GM21390 (cell line): ENCODE data around the gene PTPDC1.

Experiments used
- ATAC-seq: cut with Tn5 transposase; IDR thresholded peaks from one replicate; pipeline ENCODE4 v1.9.1; 2021; ENCODE audit not compliant: unreplicated experiment

PTPDC1 gene

DNA sequence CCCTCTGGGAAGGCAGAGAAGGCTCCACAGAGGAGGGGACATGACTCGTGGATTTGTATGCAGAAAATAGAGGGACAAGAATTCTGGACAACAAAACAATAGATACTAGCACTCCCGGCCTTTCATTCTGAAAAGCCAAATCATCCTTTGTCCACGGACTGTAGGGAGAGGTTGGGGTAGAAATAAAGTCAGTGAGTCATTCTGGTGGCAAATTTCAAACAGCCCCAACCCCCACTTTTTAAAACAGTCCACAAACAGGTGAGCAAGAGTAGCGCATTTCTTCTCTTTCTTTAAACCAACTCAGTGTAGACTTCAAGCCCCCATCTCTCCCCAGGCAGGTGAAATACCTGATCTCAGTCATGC, 56.1 kb downstream of the PTPDC1 start:
- no peak for ATAC-seq

DNA sequence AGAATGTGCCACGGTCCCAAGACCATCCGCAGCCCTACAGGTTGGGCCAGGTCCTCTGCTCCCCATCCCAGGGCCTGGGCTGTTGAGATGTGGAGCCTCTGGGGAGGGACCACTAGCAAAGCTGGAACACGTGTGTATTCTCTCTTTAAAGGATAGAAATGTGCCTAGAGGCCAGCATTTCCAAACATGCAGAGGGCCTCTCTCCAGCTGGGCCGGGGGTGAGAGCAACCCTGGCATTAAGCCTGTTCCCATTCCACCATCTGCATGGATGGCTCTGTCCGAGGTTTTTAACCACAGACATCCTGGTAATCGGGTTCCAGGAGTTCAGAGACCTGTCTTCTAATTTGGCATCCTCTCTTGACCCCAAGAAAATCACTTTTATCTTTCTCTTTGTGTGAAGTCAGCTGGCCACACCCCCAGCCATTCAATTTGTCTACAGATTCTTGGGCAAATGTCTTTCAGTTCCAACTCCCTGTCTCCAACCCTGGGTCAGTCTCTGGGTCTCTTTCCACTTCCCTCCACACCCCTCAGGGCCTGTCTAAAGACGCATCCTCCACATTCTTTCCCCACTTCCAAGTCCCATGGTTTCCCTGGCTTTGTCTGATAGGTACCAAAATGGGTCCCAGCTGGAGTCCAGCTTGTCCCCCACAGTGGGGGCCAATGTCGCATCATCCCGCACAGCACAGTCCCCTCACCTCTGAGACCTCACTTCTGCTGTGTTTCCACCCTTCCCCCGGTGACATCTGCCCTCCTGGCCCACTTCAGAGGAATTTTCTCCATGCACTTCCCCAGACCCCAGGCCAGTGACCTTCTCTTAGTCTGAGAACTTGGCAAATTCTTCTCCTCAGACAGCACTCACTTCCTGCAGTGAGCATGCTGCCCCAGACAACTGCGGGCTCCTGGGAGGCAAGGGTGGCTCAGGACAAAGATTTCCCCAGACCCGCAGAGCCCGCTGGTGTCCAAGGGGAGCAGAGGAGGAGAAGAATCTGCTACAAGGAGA, 56.8 kb downstream of the PTPDC1 start:
- ATAC-seq, result no peak

DNA sequence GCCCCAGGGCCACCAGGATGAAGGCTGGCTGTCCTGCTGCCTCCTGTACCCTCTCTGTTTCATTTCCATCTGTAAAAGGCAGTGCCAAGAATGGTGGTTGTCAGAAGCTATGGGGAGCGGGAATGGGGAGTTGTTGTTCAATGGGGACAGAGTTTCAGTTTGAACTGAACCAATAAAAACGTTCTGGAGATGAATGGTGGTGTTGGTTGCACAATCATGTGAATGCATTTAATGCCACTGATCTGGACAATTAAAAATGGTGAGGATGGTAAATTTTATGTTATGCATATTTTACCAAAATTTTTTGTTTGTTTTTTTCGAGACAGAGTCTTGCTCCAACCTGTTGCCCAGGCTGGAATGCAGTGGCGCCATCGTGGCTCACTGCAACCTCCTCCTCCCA, 58.1 kb downstream of the PTPDC1 start:
- ATAC-seq, result no peak

DNA sequence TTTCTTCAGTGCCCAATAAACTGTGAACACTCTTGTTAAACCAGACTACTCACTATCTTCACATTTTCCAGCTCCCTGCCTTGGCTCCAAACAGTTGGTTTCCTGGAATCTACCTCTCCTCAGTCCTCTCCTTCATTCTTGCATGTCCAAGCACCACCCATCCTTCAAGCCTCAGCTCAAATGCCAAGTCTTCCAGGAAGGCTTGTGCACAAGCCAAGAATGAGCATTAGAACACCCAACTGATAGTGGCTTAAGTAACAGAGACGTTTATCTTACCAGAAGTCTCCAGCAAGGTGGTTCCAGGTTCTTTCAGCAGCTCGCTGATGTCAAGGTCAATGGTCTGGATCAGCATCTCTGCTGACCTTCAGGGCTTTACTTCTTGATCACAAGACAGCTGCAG, 60.1 kb downstream of the PTPDC1 start:
- no peak for ATAC-seq

DNA sequence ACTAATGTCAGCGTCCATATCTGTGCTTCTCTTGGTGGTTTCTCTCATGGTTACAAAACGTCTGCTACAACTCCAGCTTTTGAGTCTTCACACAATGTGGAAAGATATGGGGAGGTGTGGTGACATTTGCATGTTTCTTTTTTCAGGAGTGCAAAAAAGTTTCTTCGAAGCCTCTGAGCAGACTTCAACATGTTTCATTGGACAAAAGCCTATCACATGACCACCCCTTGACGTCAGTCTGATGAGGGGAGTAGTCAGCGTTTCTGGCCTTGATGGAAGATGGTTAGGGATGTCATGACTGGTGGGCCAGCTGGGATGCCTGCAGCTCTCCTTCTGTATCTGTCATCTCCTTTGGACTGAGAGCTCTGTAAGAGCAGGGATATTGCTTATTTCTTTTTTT, 61.4 kb downstream of the PTPDC1 start:
- no peak for ATAC-seq

DNA sequence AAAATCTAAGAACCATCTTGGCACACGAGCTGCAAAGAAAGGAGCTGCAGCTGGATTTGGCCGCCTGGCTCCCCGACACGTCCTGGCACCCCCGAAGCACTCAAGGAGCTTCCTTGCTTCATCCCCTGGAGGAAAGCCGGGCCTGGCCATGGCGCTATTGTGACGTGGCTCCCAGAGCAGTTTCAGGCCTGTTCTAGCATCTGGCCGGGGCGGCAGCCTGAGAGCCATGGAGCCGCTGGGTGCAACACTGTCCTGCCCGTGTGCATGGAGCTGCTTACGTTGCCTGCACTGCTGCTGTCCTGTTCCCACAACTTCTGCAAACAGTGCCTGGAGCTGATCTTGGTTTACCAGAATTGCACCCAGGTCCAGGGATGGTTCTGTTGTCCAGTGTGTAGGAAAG, 63.5 kb downstream of the PTPDC1 start:
- ATAC-seq, result no peak

DNA sequence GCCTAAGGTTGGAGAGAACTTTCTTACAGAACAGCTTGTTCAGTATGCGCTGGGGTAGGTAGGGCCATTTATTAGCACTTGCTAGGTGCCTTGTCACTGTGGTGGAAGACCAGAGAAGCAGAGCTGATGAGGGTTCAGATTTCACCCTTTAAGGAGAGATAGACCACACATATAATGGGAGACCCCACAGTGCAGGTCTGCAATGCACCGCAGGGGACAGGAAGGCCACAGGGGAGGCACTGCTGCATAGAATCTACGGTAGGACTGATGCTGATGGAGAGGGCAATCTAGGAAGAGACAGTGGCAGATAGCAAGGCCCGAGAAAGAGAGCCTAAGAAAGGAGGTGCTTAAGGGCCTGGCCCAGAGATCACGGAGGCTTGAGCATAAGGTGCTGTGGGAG, 64.2 kb downstream of the PTPDC1 start:
- no peak for ATAC-seq

DNA sequence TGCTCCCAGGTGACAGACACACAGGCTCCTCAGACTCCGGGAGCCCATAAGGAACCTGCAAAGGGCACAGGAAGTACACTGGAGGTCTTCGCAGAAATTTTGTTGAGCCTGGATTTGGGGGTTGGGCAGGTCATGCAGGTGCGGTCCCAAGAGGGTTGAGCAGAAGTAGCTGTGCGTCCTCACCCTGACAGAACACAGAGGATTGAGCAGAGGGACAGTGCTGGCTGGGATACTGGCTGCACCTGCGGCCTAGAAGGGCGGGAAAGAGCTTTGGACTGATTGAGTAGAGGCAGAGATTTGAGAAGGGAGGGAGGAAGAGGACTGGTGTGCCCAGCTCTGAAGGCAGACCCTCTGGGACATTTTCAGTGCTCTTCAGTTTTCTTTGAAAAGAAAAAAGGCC, 65.4 kb downstream of the PTPDC1 start:
- ATAC-seq, result no peak

DNA sequence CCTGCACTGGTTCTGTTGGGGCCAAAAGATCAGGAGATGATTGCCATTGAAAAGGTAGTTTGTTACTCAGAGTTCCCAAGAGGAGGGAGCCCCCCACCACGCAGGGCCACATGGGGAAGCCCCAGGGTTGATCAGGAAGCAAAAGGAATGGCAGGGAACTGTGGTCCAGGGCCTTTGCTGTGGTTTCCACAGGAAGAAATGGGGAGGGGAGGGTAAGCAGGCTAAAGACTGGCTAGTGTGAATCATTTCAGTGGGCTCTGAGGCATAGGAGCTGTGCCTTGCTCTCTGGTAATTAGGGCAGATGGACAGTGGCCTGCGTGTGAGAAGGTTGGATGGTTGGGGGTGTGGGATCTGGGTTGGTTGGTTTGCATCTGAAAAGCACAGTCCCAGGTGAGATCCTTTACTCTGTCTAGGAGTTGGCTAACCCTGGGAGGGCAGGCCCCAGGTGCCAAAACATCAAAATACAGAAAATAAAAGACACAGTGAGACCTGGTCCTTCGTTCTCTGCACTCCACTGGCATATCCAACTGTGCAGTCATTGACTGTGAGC, 66.1 kb downstream of the PTPDC1 start:
- ATAC-seq, result no peak

DNA sequence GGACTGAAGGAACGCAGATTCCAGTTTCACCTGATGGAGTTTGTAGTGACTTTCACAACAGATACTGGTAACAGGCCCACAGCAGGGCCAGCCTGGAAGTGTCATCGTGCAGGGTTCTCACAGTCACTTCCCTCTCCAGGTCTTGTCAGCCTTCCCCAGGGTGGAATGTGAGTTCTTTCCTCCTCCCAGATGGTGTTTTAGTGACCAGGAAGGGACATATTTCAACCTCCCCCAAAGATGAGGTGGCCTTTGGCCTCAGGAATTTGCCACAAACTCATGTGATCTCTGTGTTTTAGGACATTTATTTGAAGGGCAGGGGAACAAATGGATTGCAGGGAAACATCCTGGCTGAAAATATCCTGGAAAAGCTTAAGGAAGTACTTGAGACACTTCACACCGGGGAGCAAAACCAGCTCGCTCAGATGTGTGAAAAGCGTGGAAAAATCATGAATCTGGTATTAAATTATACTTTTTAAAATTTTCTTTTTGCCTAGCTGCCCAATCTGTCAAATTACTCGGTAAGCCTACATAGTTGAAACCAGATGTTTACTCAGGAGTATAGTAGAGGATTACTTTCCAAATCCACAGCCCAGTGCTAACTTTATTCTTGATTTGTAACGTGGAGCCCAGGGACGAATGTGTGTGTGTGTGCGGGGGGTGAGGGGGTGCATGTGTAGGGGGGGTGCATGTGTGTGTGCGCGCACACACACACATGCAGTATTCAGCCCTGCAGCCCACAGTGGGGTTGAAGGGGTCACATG, 66.8 kb downstream of the PTPDC1 start:
- ATAC-seq, result no peak

DNA sequence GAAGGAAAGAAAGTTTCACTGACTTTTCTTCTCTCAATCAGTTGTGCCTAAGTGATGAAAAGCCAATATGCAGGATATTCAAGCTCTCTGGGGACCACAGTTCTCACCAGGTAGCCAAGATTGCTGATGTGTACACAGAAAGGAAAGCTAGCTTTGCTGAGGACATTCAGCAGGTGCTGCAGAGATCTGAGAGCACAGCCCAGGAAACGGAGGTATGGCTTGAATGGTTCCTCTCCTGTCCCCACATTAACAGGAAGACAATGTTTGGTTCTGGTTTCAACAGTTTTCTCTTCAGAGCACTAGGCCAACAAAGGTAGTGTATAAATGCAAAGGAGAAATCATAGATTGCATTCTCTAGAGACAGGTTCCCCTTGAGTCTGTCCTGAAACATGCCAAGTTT, 69.6 kb downstream of the PTPDC1 start:
- ATAC-seq, result no peak

DNA sequence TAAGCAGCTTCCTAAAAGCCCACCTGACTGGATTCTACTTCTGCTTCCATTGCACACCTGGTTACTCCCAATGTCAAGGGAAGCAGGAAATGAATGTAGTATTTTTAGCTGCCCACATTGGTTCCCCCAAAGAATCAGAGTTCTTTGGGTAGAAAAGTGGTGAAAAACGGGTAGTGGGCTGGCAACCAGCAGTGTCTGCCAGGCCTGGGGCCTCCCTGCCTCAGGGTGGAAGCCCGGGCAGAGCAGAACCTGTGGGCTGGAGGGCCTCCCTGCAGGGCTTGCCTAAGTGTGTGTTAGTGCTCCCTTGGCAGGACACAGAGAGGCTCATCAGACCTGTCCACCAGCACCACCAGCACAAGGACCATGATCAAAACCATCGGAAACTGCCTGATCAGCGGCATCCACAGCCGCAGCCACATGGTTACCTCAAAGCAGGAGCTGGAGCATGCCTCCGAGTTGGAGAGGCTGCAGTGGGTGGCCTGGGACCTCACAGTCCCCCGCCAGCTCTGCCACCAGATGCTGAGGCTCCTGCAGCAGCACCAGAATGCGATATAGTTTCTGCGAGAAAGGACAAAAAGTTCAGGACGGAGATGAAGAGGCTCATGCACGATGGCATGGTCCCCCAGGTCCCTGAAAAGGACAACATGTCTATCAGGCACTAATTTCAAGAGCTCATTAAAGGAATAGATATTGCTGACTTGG, 72.2 kb downstream of the PTPDC1 start:
- no peak for ATAC-seq

DNA sequence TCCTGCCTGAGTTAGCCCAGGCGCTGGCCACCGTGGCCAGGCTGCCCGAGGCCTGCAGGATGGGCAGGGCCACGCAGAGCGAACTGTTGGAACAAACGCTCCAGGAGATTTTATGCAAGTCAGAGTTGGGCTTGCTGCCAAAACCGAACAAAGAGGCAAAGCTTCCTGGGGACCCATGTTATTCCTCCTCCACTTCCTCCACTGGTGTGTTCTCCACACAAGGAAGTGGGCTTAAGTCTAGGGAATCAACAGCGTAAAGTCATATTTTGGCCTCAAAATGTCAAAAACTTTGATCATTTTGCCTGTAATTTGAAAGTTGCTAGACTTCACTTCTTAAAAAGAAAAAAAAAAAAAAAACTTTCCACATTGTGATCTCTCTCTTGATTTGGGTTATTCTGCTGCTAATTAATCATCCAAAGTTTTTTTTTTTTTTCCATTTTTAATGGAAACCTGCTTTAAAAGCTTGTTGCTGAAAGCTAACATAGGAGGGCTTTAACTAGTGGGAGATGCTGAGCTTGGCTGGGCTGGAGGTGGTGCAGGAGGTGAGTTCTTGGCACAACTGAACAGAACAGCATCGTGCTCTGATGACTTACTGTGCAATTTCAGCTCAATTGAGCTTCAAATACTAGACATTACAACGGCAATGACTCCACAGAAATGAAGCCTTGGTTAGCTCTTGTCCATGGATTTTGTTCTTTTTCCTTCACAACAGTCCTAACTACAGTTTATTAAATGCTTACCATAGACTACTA, 73.0 kb downstream of the PTPDC1 start:
- no peak for ATAC-seq
